ENCODE data around the gene BCKDHA.

- TF ChIP-seq CTCF (IDR thresholded peaks at IDR 0.05) (no peak), POLR2A (IDR thresholded peaks at IDR 0.05) (no peak), POLR2AphosphoS5 (IDR thresholded peaks at IDR 0.05) (no peak)
These were observed 3.9 kb downstream of the BCKDHA start for GRCh38 chr19:41401483-41401882.
